Thyroid gland (tissue), 4 donors: Measurements from ENCODE around the gene RPS27L. TPM values are rescaled to one million over a fixed set of nuclear protein-coding genes. Genes with fewer than 3 reads are reported as not detected.

Experiments used
- DNase-seq, 2 donors: peaks; one replicate each; pipeline ENCODE4 v3.0.0-alpha.2; 2019
- H3K27ac ChIP-seq, 3 donors: fragments of 200-600 bp; sonication (generic); 1 replicate in 2 of 3; 2 replicates in 1 of 3; pipeline ENCODE4 v1.5.1; 2016 to 2019; ENCODE audit warnings: mild to moderate bottlenecking in 1 of 3, moderate library complexity in 1 of 3
- H3K27me3 ChIP-seq: fragments of 200-600 bp; sonication (generic); one replicate; pipeline ENCODE4 v1.5.1; 2019
- H3K36me3 ChIP-seq, 2 donors: fragments of 200-600 bp; sonication (generic); one replicate each; pipeline ENCODE4 v1.5.1; 2016 to 2019
- H3K4me1 ChIP-seq, 2 donors: fragments of 200-600 bp; sonication (generic); one replicate each; pipeline ENCODE4 v1.5.1; 2017 to 2019
- H3K4me3 ChIP-seq, 3 donors: fragments of 200-600 bp; sonication (generic); replicated peaks in 1 of 3; 1 replicate in 2 of 3; 2 replicates in 1 of 3; pipeline ENCODE4 v1.5.1; 2016; ENCODE audit warnings: mild to moderate bottlenecking in 1 of 3
- H3K9me3 ChIP-seq: fragments of 200-600 bp; sonication (generic); one replicate; pipeline ENCODE4 v1.5.1; 2017
- POLR2A ChIP-seq, 2 donors: fragments of 450-650 bp; IDR thresholded peaks; one replicate each; pipeline ENCODE4 v1.6.1; 2017; ENCODE audit warnings: antibody characterized with exemption in 2 of 2, mild to moderate bottlenecking in 2 of 2, moderate library complexity in 1 of 2
- WGBS, 2 donors: methylation state at CpG; one replicate each; pipeline ENCODE4 v1.1.5; 2017; 5-methylcytosine and 5-hydroxymethylcytosine counted together
- intact Hi-C: fragments of 100-400 bp; cut with DNase I; formaldehyde crosslinking; loops from one replicate; pipeline ENCODE4 v1.15.1; 2023
- total RNA-seq, 4 donors: library from RNA; depleted of rRNA; stranded (reverse); fragments of >200 nt; gene quantifications; one replicate each; pipeline ENCODE4 v1.2.3, GENCODE V29; 2016
- TF ChIP-seq, protein P1 (sequence below), 6 experiments: fragments of 200-600 bp in 3 of 6; fragments of 450-650 bp in 3 of 6; sonication (generic) in 3 of 6; IDR thresholded peaks; one replicate each; pipeline ENCODE4 v1.5.1; 2016 to 2019; ENCODE audit warnings: antibody characterized with exemption in 6 of 6, mild to moderate bottlenecking in 2 of 6, inconsistent platforms in 1 of 6, moderate library complexity in 1 of 6

The RPS27L gene
- total RNA-seq, 4 donors from 2014 or later = 38.6 to 126 (median 88.9) TPM

DNA sequence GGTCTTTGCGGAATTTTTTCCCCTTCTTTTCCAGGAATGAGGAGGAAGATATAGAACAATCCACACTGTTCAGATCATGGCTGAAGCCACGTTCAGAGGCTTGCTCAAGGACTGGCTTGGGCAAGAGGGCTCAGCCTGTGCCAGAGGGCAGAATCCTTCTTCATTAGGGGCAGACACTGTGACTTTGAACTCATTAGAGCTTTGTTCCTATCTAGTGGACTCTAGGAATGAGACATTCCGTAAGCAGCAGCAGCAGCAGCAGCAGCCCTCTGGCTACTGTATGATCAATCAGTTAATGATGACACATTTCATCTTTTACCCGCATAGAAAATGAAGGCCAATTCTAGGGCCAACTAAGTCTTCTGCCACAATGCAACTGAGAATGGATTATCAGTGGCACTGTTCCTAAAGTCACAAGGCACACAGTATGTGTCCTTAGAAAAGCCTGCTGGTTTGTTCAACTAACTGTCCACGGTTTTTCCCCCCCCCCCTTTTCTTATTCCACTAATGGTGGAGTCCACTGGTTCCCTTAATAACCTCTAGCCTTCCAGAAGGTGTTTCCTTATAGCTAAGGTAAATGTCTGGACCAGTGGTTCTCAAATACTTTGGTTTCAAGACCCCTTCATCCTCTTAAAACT lies 30.4 kb upstream of the RPS27L start:
- peaks cover 7 to 15% of the 10 kb centered on the region in 2 donors for H3K4me1 ChIP-seq
- 83% methylated on average over 5 of the region's 5 CpGs for WGBS, 2 donors
- no peak overlapping the region for H3K4me3 ChIP-seq
- H3K36me3 ChIP-seq = no peaks in the 10 kb centered on the region
- TF ChIP-seq, protein P1, sequence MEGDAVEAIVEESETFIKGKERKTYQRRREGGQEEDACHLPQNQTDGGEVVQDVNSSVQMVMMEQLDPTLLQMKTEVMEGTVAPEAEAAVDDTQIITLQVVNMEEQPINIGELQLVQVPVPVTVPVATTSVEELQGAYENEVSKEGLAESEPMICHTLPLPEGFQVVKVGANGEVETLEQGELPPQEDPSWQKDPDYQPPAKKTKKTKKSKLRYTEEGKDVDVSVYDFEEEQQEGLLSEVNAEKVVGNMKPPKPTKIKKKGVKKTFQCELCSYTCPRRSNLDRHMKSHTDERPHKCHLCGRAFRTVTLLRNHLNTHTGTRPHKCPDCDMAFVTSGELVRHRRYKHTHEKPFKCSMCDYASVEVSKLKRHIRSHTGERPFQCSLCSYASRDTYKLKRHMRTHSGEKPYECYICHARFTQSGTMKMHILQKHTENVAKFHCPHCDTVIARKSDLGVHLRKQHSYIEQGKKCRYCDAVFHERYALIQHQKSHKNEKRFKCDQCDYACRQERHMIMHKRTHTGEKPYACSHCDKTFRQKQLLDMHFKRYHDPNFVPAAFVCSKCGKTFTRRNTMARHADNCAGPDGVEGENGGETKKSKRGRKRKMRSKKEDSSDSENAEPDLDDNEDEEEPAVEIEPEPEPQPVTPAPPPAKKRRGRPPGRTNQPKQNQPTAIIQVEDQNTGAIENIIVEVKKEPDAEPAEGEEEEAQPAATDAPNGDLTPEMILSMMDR (IDR thresholded peaks at IDR 0.05) = no peak
- no peak for TF ChIP-seq POLR2A (IDR thresholded peaks at IDR 0.05)
- no peaks in the 10 kb centered on the region for H3K27me3 ChIP-seq
- H3K27ac ChIP-seq = no peak overlapping the region
- intact Hi-C loops = loop anchor here (10.0 kb wide), 1 partner anchor 87 kb away; the partner anchor contains the start of gene APH1B
- no peak for DNase-seq
- no peaks in the 10 kb centered on the region for H3K9me3 ChIP-seq

DNA sequence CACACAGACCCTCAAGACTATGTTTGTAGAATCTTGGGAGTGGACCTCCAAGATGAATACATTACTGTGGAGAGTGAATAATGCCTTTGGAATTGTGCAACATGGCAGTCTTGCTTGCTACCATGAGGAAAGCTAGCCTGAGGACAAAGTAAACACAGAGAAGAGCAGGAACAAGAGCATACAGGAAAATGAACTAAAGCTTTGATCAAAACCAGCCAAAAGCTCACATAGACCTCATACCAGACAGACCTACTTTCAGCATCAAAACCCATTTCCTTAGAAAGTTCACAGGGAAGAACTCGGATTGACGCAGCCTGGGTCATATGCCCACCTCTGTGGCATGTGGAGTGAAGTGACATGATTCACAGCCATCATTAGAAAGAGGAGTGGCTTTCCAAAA lies 28.8 kb upstream of the RPS27L start:
- Histone ChIP-seq H3K27me3 (no peaks in the 10 kb centered on the region), H3K9me3 (no peaks in the 10 kb centered on the region), H3K4me1 (peaks cover 7 to 10% of the 10 kb centered on the region in 2 donors), H3K4me3 (no peak overlapping the region), H3K27ac (no peak overlapping the region), H3K36me3 (no peaks in the 10 kb centered on the region)
- no peak for TF ChIP-seq POLR2A (IDR thresholded peaks at IDR 0.05)
- TF ChIP-seq, protein P1 (IDR thresholded peaks at IDR 0.05) = no peak
- intact Hi-C loops = loop anchor here (10.0 kb wide), 1 partner anchor 89 kb away; the partner anchor contains the start of gene APH1B
- WGBS, 2 donors = 66 to 81% methylated on average over 2 of the region's 2 CpGs
- DNase-seq = no peak

DNA sequence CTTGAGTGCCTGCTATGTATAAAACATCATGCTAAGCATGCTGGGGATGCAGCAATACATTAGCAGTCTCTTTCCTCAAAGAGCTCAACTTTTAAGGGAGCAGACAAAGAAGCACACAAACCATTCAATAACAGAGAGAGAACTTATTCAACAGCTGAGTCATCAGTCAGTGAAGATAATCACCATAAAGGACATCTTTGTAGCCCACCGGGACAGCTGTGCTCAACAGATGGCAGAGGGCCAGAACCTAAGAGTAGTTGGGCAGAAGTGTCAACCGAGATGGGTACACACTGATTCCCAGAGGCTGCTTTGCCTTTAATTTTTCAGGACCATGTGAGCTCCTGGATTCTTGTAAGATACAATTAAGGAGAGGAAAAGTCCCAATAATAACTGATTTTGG lies 27.9 kb upstream of the RPS27L start:
- 42 to 71% methylated on average over 2 of the region's 2 CpGs for WGBS, 2 donors
- no peak for TF ChIP-seq POLR2A (IDR thresholded peaks at IDR 0.05)
- TF ChIP-seq, protein P1 (IDR thresholded peaks at IDR 0.05) = no peak
- DNase-seq = no peak

DNA sequence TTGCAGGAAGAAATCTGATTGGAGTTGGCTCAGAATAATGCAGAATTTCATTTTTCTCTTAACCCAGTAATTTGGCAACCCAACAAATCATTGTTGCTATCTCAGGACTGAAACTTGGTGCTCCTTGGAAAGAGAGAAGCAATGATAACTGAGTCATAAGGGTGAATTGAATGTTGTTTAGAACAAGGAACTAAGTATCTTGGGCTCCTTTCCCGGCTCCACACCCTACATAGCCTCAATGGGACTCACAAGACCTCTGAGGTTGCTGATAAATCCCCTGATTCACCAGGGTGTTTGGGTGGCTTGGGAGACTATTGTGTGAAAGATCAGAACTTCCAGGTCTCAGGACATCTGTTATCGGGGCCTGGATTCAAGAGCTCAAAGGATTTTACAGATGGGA lies 24.4 kb upstream of the RPS27L start:
- Histone ChIP-seq H3K36me3 (no peaks in the 10 kb centered on the region), H3K4me3 (no peak overlapping the region), H3K4me1 (no peaks in the 10 kb centered on the region), H3K9me3 (no peaks in the 10 kb centered on the region), H3K27me3 (no peaks in the 10 kb centered on the region), H3K27ac (no peak overlapping the region)
- TF ChIP-seq, protein P1 (IDR thresholded peaks at IDR 0.05) = no peak
- no peak for TF ChIP-seq POLR2A (IDR thresholded peaks at IDR 0.05)
- intact Hi-C loops = loop anchor here (10.0 kb wide), 1 partner anchor 93 kb away; the partner anchor contains the start of gene APH1B
- no peak for DNase-seq
- WGBS, 2 donors = 84 to 93% methylated on average over 2 of the region's 2 CpGs

More for the DNA sequence above, 27.9 kb upstream of the RPS27L start:
- H3K4me3 ChIP-seq = no peak overlapping the region
- intact Hi-C loops = loop anchor here (10.0 kb wide), 1 partner anchor 90 kb away; the partner anchor contains the start of gene APH1B
- H3K27me3 ChIP-seq = no peaks in the 10 kb centered on the region
- peaks cover 4 to 5% of the 10 kb centered on the region in 2 donors for H3K4me1 ChIP-seq
- H3K27ac ChIP-seq = no peak overlapping the region
- H3K9me3 ChIP-seq = no peaks in the 10 kb centered on the region
- no peaks in the 10 kb centered on the region for H3K36me3 ChIP-seq

DNA sequence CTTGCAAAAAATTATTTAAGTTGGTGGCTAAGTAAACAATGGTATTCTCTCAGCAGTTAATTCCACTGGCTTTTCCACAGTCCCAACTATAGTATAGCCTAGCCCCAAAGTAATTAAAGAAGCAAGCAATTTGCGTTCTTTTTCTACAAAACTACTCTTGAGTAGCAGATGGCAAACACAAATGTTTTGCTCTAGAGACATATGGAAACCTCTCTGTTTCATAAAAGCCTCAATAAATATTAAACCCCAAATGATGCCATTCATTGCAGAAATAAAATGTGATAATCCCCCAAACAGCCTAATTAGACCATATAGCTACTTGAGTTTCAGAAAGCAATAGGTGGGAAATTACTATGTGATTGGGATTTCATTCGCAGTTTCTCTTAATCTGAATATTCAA lies 23.5 kb upstream of the RPS27L start:
- H3K27me3 ChIP-seq = no peaks in the 10 kb centered on the region
- no peak for TF ChIP-seq POLR2A (IDR thresholded peaks at IDR 0.05)
- TF ChIP-seq, protein P1 (IDR thresholded peaks at IDR 0.05) = no peak
- no peak overlapping the region for H3K4me3 ChIP-seq
- WGBS, 2 donors = 95 to 96% methylated on average over 2 of the region's 2 CpGs
- intact Hi-C loops = loop anchor here (10.0 kb wide), 1 partner anchor 94 kb away; the partner anchor contains the start of gene APH1B
- H3K27ac ChIP-seq = no peak overlapping the region
- H3K9me3 ChIP-seq = no peaks in the 10 kb centered on the region
- H3K36me3 ChIP-seq = no peaks in the 10 kb centered on the region
- no peaks in the 10 kb centered on the region for H3K4me1 ChIP-seq
- no peak for DNase-seq
